ENCODE measurements around the gene BEND2.

- no peak for TF ChIP-seq ZFX (IDR thresholded peaks at IDR 0.05; ENCODE audit: borderline replicate concordance)
- TF ChIP-seq CTCF (IDR thresholded peaks at IDR 0.05) = no peak
Observed at GRCh38 chrX:18173494-18174180, 47.0 kb downstream of the BEND2 start.

All from 22Rv1 (cell line).